Airway epithelial cell (primary cell): Measurements from ENCODE around the gene PCDHGC3. TPM values are rescaled to one million over a fixed set of nuclear protein-coding genes. Genes with fewer than 3 reads are reported as not detected.

Source experiments
- total RNA-seq: library from RNA; depleted of rRNA; stranded (reverse); fragments of >200 nt; gene quantifications from 2 replicates; pipeline ENCODE4 v1.2.3, GENCODE V29; 2015

PCDHGC3 gene
- total RNA-seq: 21.0 and 27.2 TPM in 2 replicates

DNA sequence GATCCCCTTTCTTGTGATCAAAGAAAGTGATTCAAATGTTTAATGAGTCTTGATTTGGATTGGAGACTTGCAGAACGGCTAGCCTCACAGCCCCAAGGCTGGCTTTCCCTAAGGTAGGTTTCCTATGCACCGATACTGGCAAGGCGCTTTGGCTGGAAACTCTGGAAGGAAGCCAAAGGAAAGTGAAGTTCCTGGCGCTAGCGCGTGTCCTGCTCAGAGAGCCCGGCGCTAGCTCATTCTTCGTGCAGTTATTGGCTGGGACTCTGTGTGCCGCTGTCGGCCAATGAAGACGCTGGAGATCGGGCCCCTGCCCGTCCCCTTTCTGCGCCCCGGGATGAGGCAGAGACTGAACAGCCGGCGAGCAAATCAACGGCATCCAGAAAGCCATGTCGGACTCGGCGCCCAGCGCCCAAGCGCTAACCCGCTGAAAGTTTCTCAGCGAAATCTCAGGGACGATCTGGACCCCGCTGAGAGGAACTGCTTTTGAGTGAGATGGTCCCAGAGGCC, at the start of gene PCDHGC3:
PCDHGC3 (plus strand) TSS at position 342 of the 507 bp plus-strand sequence; CDS start at position 493, 151 bp downstream.

DNA sequence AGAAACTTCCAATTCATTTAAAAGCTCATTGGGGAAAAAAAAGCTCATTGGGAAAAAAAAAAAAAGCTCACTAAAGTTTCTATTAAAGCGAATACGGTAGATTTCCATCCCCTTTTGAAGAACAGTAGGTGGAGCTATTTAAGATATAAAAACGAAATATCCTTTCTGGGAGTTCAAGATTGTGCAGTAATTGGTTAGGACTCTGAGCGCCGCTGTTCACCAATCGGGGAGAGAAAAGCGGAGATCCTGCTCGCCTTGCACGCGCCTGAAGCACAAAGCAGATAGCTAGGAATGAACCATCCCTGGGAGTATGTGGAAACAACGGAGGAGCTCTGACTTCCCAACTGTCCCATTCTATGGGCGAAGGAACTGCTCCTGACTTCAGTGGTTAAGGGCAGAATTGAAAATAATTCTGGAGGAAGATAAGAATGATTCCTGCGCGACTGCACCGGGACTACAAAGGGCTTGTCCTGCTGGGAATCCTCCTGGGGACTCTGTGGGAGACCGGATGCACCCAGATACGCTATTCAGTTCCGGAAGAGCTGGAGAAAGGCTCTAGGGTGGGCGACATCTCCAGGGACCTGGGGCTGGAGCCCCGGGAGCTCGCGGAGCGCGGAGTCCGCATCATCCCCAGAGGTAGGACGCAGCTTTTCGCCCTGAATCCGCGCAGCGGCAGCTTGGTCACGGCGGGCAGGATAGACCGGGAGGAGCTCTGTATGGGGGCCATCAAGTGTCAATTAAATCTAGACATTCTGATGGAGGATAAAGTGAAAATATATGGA, 45.2 kb upstream of the PCDHGC3 start, which contains the start of gene PCDHGA12:
PCDHGA12 (plus strand) TSS at position 176 of the 782 bp plus-strand sequence; CDS start at position 429, 253 bp downstream.

GRCh38 chr5:141484641-141485311, 9.0 kb downstream of the PCDHGC3 start, which contains the start of gene PCDHGC4:
Gene PCDHGC4, plus strand, starts transcription at chr5:141485030. Its CDS starts 144 bp downstream, at chr5:141485174.

DNA sequence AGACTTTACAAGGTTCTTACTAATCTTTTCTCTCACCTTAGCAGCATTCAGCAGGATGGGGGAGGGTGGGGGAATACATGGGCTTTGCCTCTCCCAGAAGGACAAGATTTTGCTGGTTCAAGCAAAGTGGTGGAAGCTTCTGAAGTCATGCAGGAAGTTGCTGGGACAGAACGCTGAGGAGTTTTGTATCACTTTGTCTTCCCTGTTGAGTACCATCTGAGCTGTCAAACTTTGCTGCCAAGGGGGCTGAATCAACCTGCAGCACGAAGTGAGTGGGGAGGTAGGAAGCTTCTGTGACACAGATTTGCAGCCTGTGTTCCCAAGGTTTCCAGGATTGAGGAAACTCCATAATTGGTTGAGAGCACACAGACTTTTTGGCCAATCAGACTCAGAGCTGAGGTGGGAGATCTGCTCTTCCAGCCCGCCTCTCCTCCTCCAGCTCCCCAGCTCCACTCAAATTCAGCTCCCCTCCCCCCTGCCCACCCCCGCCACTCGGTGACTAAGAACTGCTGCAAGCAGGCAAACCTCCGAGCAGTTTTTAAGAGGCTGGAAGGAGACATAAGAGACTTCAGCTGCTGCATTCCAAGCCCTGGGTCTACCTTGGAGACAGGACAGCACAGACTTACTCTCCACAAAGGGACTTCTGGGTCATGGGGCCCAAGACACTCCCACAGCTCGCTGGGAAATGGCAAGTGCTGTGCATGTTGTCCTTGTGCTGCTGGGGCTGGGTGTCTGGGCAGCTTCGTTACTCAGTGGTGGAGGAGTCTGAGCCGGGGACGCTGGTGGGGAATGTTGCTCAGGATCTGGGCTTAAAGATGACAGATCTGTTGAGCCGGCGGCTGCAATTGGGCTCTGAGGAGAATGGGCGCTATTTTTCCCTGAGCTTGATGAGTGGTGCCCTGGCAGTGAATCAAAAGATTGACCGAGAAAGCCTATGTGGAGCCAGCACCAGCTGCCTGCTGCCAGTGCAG, 13.1 kb downstream of the PCDHGC3 start, which contains the start of gene PCDHGC5:
PCDHGC5 (plus strand) TSS at position 491 of the 971 bp plus-strand sequence; CDS start at position 651, 160 bp downstream.

Other genes starting within 250 kb of the PCDHGC3 start
- 0.07 and 0.28 TPM in 2 replicates for gene PCDHB15, start 230.6 kb upstream of the PCDHGC3 start, total RNA-seq
- gene SLC25A2, start 171.9 kb upstream of the PCDHGC3 start, total RNA-seq: not detected in 2 replicates
- 28.8 and 30.0 TPM in 2 replicates for gene TAF7, start 155.2 kb upstream of the PCDHGC3 start, total RNA-seq
- gene PCDHGA1, start 145.5 kb upstream of the PCDHGC3 start, total RNA-seq: 0.28 TPM in 1 of 2 replicates, not detected in the other
- 0.42 and 0.79 TPM in 2 replicates for gene PCDHGA2, start 137.2 kb upstream of the PCDHGC3 start, total RNA-seq
- 0.14 and 0.21 TPM in 2 replicates for gene PCDHGA3, start 132.1 kb upstream of the PCDHGC3 start, total RNA-seq
- 0.07 TPM in 1 of 2 replicates, not detected in the other for gene PCDHGB1, start 125.9 kb upstream of the PCDHGC3 start, total RNA-seq
- gene PCDHGA4, start 120.9 kb upstream of the PCDHGC3 start, total RNA-seq: 0.23 and 0.63 TPM in 2 replicates
- 0.42 TPM in 1 of 2 replicates, not detected in the other for gene PCDHGB2, start 116.0 kb upstream of the PCDHGC3 start, total RNA-seq
- gene PCDHGA5, start 111.8 kb upstream of the PCDHGC3 start, total RNA-seq: 0.05 and 0.07 TPM in 2 replicates
- gene PCDHGB3, start 105.7 kb upstream of the PCDHGC3 start, total RNA-seq: 0.35 and 0.46 TPM in 2 replicates
- 0.37 and 0.63 TPM in 2 replicates for gene PCDHGA6, start 102.1 kb upstream of the PCDHGC3 start, total RNA-seq
- 0.92 and 1.2 TPM in 2 replicates for gene PCDHGA7, start 93.2 kb upstream of the PCDHGC3 start, total RNA-seq
- gene PCDHGB4, start 88.3 kb upstream of the PCDHGC3 start, total RNA-seq: 2.2 and 3.0 TPM in 2 replicates
- gene PCDHGA8, start 83.3 kb upstream of the PCDHGC3 start, total RNA-seq: 0.35 and 0.51 TPM in 2 replicates
- 6.1 and 7.2 TPM in 2 replicates for gene PCDHGB5, start 78.0 kb upstream of the PCDHGC3 start, total RNA-seq
- 1.2 and 1.8 TPM in 2 replicates for gene PCDHGA9, start 73.2 kb upstream of the PCDHGC3 start, total RNA-seq
- 1.1 and 1.5 TPM in 2 replicates for gene PCDHGB6, start 67.9 kb upstream of the PCDHGC3 start, total RNA-seq
- 4.7 and 6.2 TPM in 2 replicates for gene PCDHGA10, start 63.0 kb upstream of the PCDHGC3 start, total RNA-seq
- gene PCDHGB7, start 58.3 kb upstream of the PCDHGC3 start, total RNA-seq: 3.2 and 4.1 TPM in 2 replicates
- gene PCDHGA11, start 54.9 kb upstream of the PCDHGC3 start, total RNA-seq: 3.3 and 5.2 TPM in 2 replicates
- 4.7 and 5.6 TPM in 2 replicates for gene PCDHGA12, start 45.5 kb upstream of the PCDHGC3 start, total RNA-seq
- 0.05 and 0.21 TPM in 2 replicates for gene PCDHGC4, start 9.1 kb downstream of the PCDHGC3 start, total RNA-seq
- gene PCDHGC5, start 13.1 kb downstream of the PCDHGC3 start, total RNA-seq: 0.79 and 1.1 TPM in 2 replicates
- 91.6 and 106 TPM in 2 replicates for gene DIAPH1, start 143.0 kb downstream of the PCDHGC3 start, total RNA-seq
- 66.1 and 66.9 TPM in 2 replicates for gene HDAC3, start 160.9 kb downstream of the PCDHGC3 start, total RNA-seq
- gene RELL2, start 161.0 kb downstream of the PCDHGC3 start, total RNA-seq: 9.4 and 12.3 TPM in 2 replicates
- gene FCHSD1, start 175.5 kb downstream of the PCDHGC3 start, total RNA-seq: 12.3 and 20.4 TPM in 2 replicates
- gene ARAP3, start 206.3 kb downstream of the PCDHGC3 start, total RNA-seq: 6.9 and 11.6 TPM in 2 replicates